ENCODE data around the gene ANKS1A.

ANKS1A gene

GRCh38 chr6:35072698-35073055, 183.6 kb downstream of the ANKS1A start:
- no peak for DNase-seq (ENCODE audit: low spot score)

- DNase-seq (ENCODE audit: low spot score): no peak
Observed at GRCh38 chr6:35073211-35073610, 184.2 kb downstream of the ANKS1A start.

GRCh38 chr6:35073766-35074471, 184.9 kb downstream of the ANKS1A start:
- DNase-seq (ENCODE audit: low spot score): no peak

GRCh38 chr6:35076997-35077712, 188.1 kb downstream of the ANKS1A start:
- no peak for DNase-seq (ENCODE audit: low spot score)

- DNase-seq (ENCODE audit: low spot score): no peak
Observed at GRCh38 chr6:35077713-35078105, 188.7 kb downstream of the ANKS1A start.

GRCh38 chr6:35078226-35078850, 189.3 kb downstream of the ANKS1A start:
- DNase-seq (ENCODE audit: low spot score): no peak

GRCh38 chr6:35078896-35079295, 189.8 kb downstream of the ANKS1A start:
- DNase-seq (ENCODE audit: low spot score): no peak

GRCh38 chr6:35079311-35080000, 190.4 kb downstream of the ANKS1A start:
- no peak for DNase-seq (ENCODE audit: low spot score)

GRCh38 chr6:35080016-35080680, 191.1 kb downstream of the ANKS1A start:
- DNase-seq (ENCODE audit: low spot score): no peak

- DNase-seq (ENCODE audit: low spot score): no peak
Observed at GRCh38 chr6:35080821-35081425, 191.9 kb downstream of the ANKS1A start.

GRCh38 chr6:35081426-35081851, 192.4 kb downstream of the ANKS1A start:
- no peak for DNase-seq (ENCODE audit: low spot score)

- no peak for DNase-seq (ENCODE audit: low spot score)
Observed at GRCh38 chr6:35082046-35082732, 193.1 kb downstream of the ANKS1A start.

GRCh38 chr6:35082733-35083403, 193.8 kb downstream of the ANKS1A start:
- DNase-seq (ENCODE audit: low spot score): no peak

- no peak for DNase-seq (ENCODE audit: low spot score)
Observed at GRCh38 chr6:35083507-35083906, 194.5 kb downstream of the ANKS1A start.

GRCh38 chr6:35084041-35084491, 195.0 kb downstream of the ANKS1A start:
- no peak for DNase-seq (ENCODE audit: low spot score)

GRCh38 chr6:35084511-35085203, 195.6 kb downstream of the ANKS1A start:
- DNase-seq (ENCODE audit: low spot score): no peak

GRCh38 chr6:35085359-35086281, 196.6 kb downstream of the ANKS1A start:
- no peak for DNase-seq (ENCODE audit: low spot score)

- no peak for DNase-seq (ENCODE audit: low spot score)
Observed at GRCh38 chr6:35086282-35086632, 197.2 kb downstream of the ANKS1A start.

All from LoVo (cell line).